Peyer's patch (tissue), 4 donors: ENCODE data around the gene STRIT1. TPM values are rescaled to one million over a fixed set of nuclear protein-coding genes. Genes with fewer than 3 reads are reported as not detected.
"Not testable (repeated sequence)": the region's sequence is repeated elsewhere in the genome, so short reads cannot be mapped to it uniquely, and the experiment has no call there.

Experiments
- DNase-seq, 3 donors: peaks; one replicate each; pipeline ENCODE4 v3.0.0-alpha.2; 2017 to 2019
- H3K27ac ChIP-seq, 4 donors: fragments of 200-600 bp; sonication (generic); one replicate each; pipeline ENCODE4 v1.5.1; 2016 to 2019
- H3K27me3 ChIP-seq, 2 donors: fragments of 200-600 bp; sonication (generic); one replicate each; pipeline ENCODE4 v1.5.1; 2019
- H3K36me3 ChIP-seq, 3 donors: fragments of 200-600 bp; sonication (generic); one replicate each; pipeline ENCODE4 v1.5.1; 2016 to 2019
- H3K4me1 ChIP-seq, 4 donors: fragments of 200-600 bp; sonication (generic); one replicate each; pipeline ENCODE4 v1.5.1; 2016 to 2019
- H3K4me3 ChIP-seq, 4 donors: fragments of 200-600 bp; sonication (generic); 1 replicate in 3 of 4; 2 replicates in 1 of 4; pipeline ENCODE4 v1.5.1; 2016 to 2019; ENCODE audit warnings: mild to moderate bottlenecking in 1 of 4
- H3K9me3 ChIP-seq, 4 donors: fragments of 200-600 bp; sonication (generic); one replicate each; pipeline ENCODE4 v1.5.1; 2016 to 2019; ENCODE audit warnings: mild to moderate bottlenecking in 1 of 4
- CTCF ChIP-seq, 6 experiments: fragments of 450-650 bp in 4 of 6; fragments of 200-600 bp in 2 of 6; sonication (generic) in 1 of 6; IDR thresholded peaks; one replicate each; pipeline ENCODE4 v1.5.1; 2017 to 2019; ENCODE audit warnings: antibody characterized with exemption in 6 of 6, mild to moderate bottlenecking in 3 of 6, moderate library complexity in 1 of 6
- POLR2A ChIP-seq, 2 donors: fragments of 450-650 bp; IDR thresholded peaks; one replicate each; pipeline ENCODE4 v1.5.1; 2017; ENCODE audit warnings: antibody characterized with exemption in 2 of 2, mild to moderate bottlenecking in 2 of 2, moderate library complexity in 2 of 2
- total RNA-seq, 4 donors: library from RNA; depleted of rRNA; stranded (reverse); fragments of >200 nt; gene quantifications; one replicate each; pipeline ENCODE4 v1.1.0, GENCODE V29; 2016

Gene STRIT1
- total RNA-seq, 4 donors from 2014 or later: not detected

- DNase-seq: no peak
- H3K27me3 ChIP-seq: no peaks in the 10 kb centered on the region
- no peaks in the 10 kb centered on the region for H3K9me3 ChIP-seq
- no peaks in the 10 kb centered on the region for H3K4me1 ChIP-seq
- H3K4me3 ChIP-seq: no peak overlapping the region
- TF ChIP-seq CTCF (IDR thresholded peaks at IDR 0.05) (no peak), POLR2A (IDR thresholded peaks at IDR 0.05) (no peak)
- no peak overlapping the region for H3K27ac ChIP-seq
- H3K36me3 ChIP-seq: no peaks in the 10 kb centered on the region
These were observed 11.6 kb downstream of the STRIT1 start for GRCh38 chr3:155281912-155282311.

DNA sequence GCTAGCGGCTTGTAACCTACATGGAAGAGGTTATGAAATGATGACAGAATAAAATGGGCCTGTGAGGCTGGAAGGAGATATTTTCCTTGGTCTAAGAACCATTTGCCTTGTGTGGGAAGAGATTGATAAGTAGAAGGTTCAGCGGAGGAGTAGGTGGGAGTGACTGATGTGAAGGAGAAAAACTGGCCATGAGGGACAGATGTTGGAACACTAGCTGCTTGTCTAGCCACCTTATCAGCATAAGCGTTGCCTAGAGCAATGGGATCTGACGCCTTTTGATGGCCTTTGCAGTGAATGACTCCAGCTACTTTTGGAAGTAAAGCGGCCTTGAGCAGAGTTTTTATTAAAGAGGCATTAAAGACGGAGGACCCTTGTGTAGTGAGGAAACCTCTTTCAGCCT, 17.4 kb downstream of the STRIT1 start:
- H3K36me3 ChIP-seq, H3K27ac ChIP-seq, H3K27me3 ChIP-seq, DNase-seq, H3K9me3 ChIP-seq, H3K4me3 ChIP-seq, H3K4me1 ChIP-seq: not testable (repeated sequence)

DNA sequence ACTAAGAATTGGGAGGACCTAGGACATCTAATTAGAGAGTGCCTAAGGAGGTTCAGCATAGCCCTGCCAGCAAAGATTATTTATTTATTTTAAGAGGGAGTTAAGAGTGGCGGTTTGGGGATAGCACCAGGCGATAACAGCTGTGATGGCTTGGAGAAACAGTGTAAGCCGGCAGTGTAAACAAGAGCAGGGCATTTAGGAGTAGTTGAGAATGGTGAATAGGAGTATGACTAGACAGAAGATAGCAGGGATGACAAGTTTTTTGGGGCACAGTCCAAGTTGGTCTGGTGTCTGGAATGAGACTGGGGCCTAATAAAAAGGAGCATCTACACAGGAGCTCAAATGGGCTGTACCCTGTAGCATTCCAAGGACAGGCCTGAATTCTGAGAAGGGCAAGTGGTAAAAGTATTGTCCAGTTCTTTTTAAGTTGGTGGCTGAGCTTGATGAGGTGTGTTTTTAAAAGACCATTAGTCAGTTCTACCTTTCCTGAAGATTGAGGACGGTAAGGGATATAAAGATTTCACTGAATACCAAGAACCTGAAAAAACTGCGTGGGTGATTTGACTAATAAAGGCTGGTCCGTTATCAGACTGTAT, 18.2 kb downstream of the STRIT1 start:
- DNase-seq, H3K4me3 ChIP-seq, H3K4me1 ChIP-seq, H3K9me3 ChIP-seq, H3K27me3 ChIP-seq, H3K36me3 ChIP-seq, H3K27ac ChIP-seq: not testable (repeated sequence)

DNA sequence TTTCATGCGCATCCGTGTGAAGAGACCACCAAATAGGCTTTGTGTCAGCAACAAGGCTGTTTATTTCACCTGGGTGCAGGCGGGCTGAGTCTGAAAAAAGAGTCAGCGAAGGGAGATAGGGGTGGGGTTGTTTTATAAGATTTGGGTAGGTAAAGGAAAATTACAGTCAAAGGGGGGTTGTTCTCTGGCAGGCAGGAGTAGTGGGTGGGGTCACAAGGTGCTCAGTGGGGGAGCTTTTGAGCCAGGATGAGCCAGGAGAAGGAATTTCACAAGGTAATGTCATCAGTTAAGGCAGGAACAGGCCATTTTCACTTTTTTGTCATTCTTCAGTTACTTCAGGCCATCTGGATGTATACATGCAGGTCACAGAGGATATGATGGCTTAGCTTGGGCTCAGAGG, 19.0 kb downstream of the STRIT1 start:
- DNase-seq, H3K4me1 ChIP-seq, H3K36me3 ChIP-seq, H3K4me3 ChIP-seq, H3K27me3 ChIP-seq, H3K9me3 ChIP-seq, H3K27ac ChIP-seq: not testable (repeated sequence)

DNA sequence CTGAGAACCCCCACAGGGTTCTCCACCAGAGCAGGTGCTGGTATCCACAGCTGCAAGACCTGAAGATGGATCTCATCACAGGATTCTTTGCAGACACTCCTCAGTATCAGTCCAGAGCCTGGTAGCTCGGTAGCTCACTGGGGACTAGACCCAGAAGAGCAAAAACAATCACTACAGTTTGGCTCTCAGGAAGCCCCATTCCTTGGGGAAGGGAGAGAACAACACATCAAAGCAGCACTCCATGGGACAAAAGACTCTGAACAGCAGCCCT, 22.2 kb downstream of the STRIT1 start:
- no peak for DNase-seq
- Histone ChIP-seq H3K27ac (no peak overlapping the region), H3K27me3 (no peaks in the 10 kb centered on the region), H3K36me3 (no peaks in the 10 kb centered on the region), H3K4me3 (no peak overlapping the region), H3K9me3 (no peaks in the 10 kb centered on the region), H3K4me1 (no peaks in the 10 kb centered on the region)
- no peak for TF ChIP-seq POLR2A (IDR thresholded peaks at IDR 0.05)
- no peak for TF ChIP-seq CTCF (IDR thresholded peaks at IDR 0.05)

- no peak overlapping the region for H3K4me3 ChIP-seq
- H3K27ac ChIP-seq: no peak overlapping the region
- H3K9me3 ChIP-seq: no peaks in the 10 kb centered on the region
- TF ChIP-seq CTCF (IDR thresholded peaks at IDR 0.05): no peak
- no peak for TF ChIP-seq POLR2A (IDR thresholded peaks at IDR 0.05)
- no peak for DNase-seq
- no peaks in the 10 kb centered on the region for H3K27me3 ChIP-seq
- no peaks in the 10 kb centered on the region for H3K4me1 ChIP-seq
- no peaks in the 10 kb centered on the region for H3K36me3 ChIP-seq
These were observed 22.8 kb downstream of the STRIT1 start for GRCh38 chr3:155270485-155271342.

GRCh38 chr3:155270063-155270462, 23.4 kb downstream of the STRIT1 start:
- DNase-seq: no peak
- Histone ChIP-seq H3K36me3 (no peaks in the 10 kb centered on the region), H3K27ac (no peak overlapping the region), H3K9me3 (no peaks in the 10 kb centered on the region), H3K4me1 (no peaks in the 10 kb centered on the region), H3K4me3 (no peak overlapping the region), H3K27me3 (no peaks in the 10 kb centered on the region)
- TF ChIP-seq POLR2A (IDR thresholded peaks at IDR 0.05): no peak
- no peak for TF ChIP-seq CTCF (IDR thresholded peaks at IDR 0.05)

DNA sequence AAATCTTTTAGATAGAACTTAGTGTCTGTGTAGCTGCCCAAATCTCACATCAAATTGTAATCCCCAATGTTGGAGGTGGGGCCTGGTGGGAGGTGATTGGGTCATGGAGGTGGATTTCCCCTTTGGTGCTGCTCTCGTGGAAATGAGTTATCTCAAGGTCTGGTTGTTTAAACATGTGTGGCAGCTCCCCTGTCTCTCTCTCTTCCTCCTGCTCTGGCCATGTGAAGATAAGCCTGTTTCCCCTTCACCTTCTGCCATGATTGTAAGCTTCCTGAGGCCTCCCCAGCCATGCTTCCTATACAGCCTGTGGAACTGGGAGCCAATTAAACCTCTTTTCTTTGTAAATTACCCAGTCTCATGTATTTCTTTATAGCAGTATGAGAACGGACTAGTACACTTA, 30.6 kb downstream of the STRIT1 start:
- not testable (repeated sequence) for H3K4me1 ChIP-seq, H3K9me3 ChIP-seq, H3K36me3 ChIP-seq, DNase-seq, H3K27ac ChIP-seq, H3K27me3 ChIP-seq, H3K4me3 ChIP-seq
